ENCODE data around the gene MACROD2. TPM values are rescaled to one million over a fixed set of nuclear protein-coding genes. Genes with fewer than 3 reads are reported as not detected.

Gene MACROD2
- total RNA-seq, 2 experiments from 2014 or later, result not detected

DNA sequence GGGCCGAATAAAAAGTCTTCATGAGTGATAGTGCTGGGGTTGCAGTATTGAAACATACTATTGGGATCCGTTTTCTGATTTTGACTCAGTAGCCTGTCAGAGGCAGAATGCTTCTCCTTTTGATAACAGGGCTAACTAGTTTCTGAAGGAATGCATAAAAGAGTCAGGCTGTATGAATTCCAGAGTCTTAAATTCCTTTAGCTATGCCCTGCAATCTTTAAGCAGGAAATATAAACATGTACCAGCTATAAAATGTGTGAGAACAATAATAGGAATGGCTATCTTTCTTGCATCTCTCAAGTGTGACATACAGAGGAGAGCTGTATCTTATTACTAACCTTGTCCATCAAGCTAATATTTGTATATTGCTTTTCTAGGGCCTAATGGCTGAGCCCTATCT, 1660.8 kb downstream of the MACROD2 start:
- Mint-ChIP-seq H3K27ac (no peak overlapping the region), H3K4me3 (no peak overlapping the region), H3K27me3 (no peaks in the 10 kb centered on the region), H3K36me3 (no peaks in the 10 kb centered on the region), H3K9me3 (no peaks in the 10 kb centered on the region), H3K4me1 (ENCODE audit: low read depth) (no peaks in the 10 kb centered on the region)
- DNase-seq, result no peak
- ChIA-PET POLR2A (no interaction called here), CTCF (interaction anchor here (0.6 kb wide), 1 partner anchor 33 kb away, joined by 3 read pairs; no protein-coding TSS in a partner anchor)
- intact Hi-C loops (cut with micrococcal nuclease), result no loop called here

- H3K27ac Mint-ChIP-seq, result no peak overlapping the region
- H3K9me3 Mint-ChIP-seq, result no peaks in the 10 kb centered on the region
- no peaks in the 10 kb centered on the region for H3K36me3 Mint-ChIP-seq
- ChIA-PET POLR2A (no interaction called here), CTCF (no interaction called here)
- no peaks in the 10 kb centered on the region for H3K4me1 Mint-ChIP-seq (ENCODE audit: low read depth)
- no peaks in the 10 kb centered on the region for H3K27me3 Mint-ChIP-seq
- intact Hi-C loops (cut with micrococcal nuclease), result no loop called here
- no peak overlapping the region for H3K4me3 Mint-ChIP-seq
- no peak for DNase-seq
Observed at GRCh38 chr20:15658295-15658694, 1663.0 kb downstream of the MACROD2 start.

- intact Hi-C loops (cut with micrococcal nuclease), result no loop called here
- ChIA-PET CTCF (no interaction called here), POLR2A (no interaction called here)
- no peaks in the 10 kb centered on the region for H3K4me1 Mint-ChIP-seq (ENCODE audit: low read depth)
- no peak overlapping the region for H3K27ac Mint-ChIP-seq
- no peaks in the 10 kb centered on the region for H3K9me3 Mint-ChIP-seq
- no peak overlapping the region for H3K4me3 Mint-ChIP-seq
- no peak for DNase-seq
- H3K36me3 Mint-ChIP-seq, result no peaks in the 10 kb centered on the region
- no peaks in the 10 kb centered on the region for H3K27me3 Mint-ChIP-seq
Observed at GRCh38 chr20:15673206-15673605, 1677.9 kb downstream of the MACROD2 start.

GRCh38 chr20:15674253-15675060, 1679.1 kb downstream of the MACROD2 start:
- Mint-ChIP-seq H3K4me1 (ENCODE audit: low read depth) (no peaks in the 10 kb centered on the region), H3K36me3 (no peaks in the 10 kb centered on the region)
- CTCF ChIA-PET, result no interaction called here

GRCh38 chr20:15675061-15675514, 1679.8 kb downstream of the MACROD2 start:
- Mint-ChIP-seq H3K27me3 (no peaks in the 10 kb centered on the region), H3K36me3 (no peaks in the 10 kb centered on the region), H3K4me3 (no peak overlapping the region), H3K9me3 (no peaks in the 10 kb centered on the region), H3K27ac (no peak overlapping the region), H3K4me1 (ENCODE audit: low read depth) (no peaks in the 10 kb centered on the region)
- intact Hi-C loops (cut with micrococcal nuclease), result no loop called here
- ChIA-PET CTCF (no interaction called here), POLR2A (no interaction called here)
- DNase-seq, result no peak

More at GRCh38 chr20:15674253-15675060, 1679.1 kb downstream of the MACROD2 start:
- POLR2A ChIA-PET, result no interaction called here
- DNase-seq, result no peak
- Mint-ChIP-seq H3K27ac (no peak overlapping the region), H3K27me3 (no peaks in the 10 kb centered on the region), H3K4me3 (no peak overlapping the region), H3K9me3 (no peaks in the 10 kb centered on the region)
- intact Hi-C loops (cut with micrococcal nuclease), result no loop called here

GRCh38 chr20:15675813-15676484, 1680.6 kb downstream of the MACROD2 start:
- ChIA-PET CTCF (no interaction called here), POLR2A (no interaction called here)
- intact Hi-C loops (cut with micrococcal nuclease), result no loop called here
- Mint-ChIP-seq H3K27me3 (no peaks in the 10 kb centered on the region), H3K4me3 (no peak overlapping the region), H3K9me3 (no peaks in the 10 kb centered on the region), H3K36me3 (no peaks in the 10 kb centered on the region), H3K4me1 (ENCODE audit: low read depth) (no peaks in the 10 kb centered on the region), H3K27ac (no peak overlapping the region)
- no peak for DNase-seq

DNA sequence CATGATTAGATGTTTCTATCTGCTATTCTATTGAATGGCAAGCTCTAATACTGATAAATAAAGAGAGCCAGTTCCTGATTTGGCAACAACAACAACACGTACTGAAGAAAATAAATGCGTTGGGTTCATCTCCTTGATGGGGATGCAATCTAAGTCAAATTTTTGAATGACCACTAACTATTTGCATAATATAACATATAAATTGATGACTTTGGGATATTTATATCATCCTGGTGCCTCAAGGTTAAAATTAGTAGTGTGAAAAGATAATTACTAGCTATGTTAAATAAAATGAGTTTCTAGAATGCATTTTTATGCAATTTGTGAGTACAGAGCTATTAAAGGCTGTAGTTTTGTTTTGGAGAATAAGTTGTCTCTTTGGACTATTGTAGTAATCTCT, 1681.5 kb downstream of the MACROD2 start:
- H3K4me3 Mint-ChIP-seq, result no peak overlapping the region
- CTCF ChIA-PET, result no interaction called here
- H3K4me1 Mint-ChIP-seq (ENCODE audit: low read depth), result no peaks in the 10 kb centered on the region

GRCh38 chr20:15682690-15683089, 1687.4 kb downstream of the MACROD2 start:
- ChIA-PET POLR2A (no interaction called here), CTCF (no interaction called here)
- no peak overlapping the region for H3K4me3 Mint-ChIP-seq
- intact Hi-C loops (cut with micrococcal nuclease), result no loop called here
- no peaks in the 10 kb centered on the region for H3K4me1 Mint-ChIP-seq (ENCODE audit: low read depth)
- no peaks in the 10 kb centered on the region for H3K9me3 Mint-ChIP-seq
- no peak overlapping the region for H3K27ac Mint-ChIP-seq
- no peak for DNase-seq
- no peaks in the 10 kb centered on the region for H3K36me3 Mint-ChIP-seq
- no peaks in the 10 kb centered on the region for H3K27me3 Mint-ChIP-seq

More for the DNA sequence above, 1681.5 kb downstream of the MACROD2 start:
- Mint-ChIP-seq H3K9me3 (no peaks in the 10 kb centered on the region), H3K27me3 (no peaks in the 10 kb centered on the region), H3K27ac (no peak overlapping the region), H3K36me3 (no peaks in the 10 kb centered on the region)
- POLR2A ChIA-PET, result no interaction called here
- no peak for DNase-seq
- intact Hi-C loops (cut with micrococcal nuclease), result no loop called here

- no peaks in the 10 kb centered on the region for H3K36me3 Mint-ChIP-seq
- no peak overlapping the region for H3K27ac Mint-ChIP-seq
- POLR2A ChIA-PET, result no interaction called here
- no peaks in the 10 kb centered on the region for H3K4me1 Mint-ChIP-seq (ENCODE audit: low read depth)
- no peak overlapping the region for H3K4me3 Mint-ChIP-seq
- CTCF ChIA-PET, result no interaction called here
- intact Hi-C loops (cut with micrococcal nuclease), result no loop called here
- DNase-seq, result no peak
- H3K9me3 Mint-ChIP-seq, result peaks cover 16% of the 10 kb centered on the region
- H3K27me3 Mint-ChIP-seq, result no peaks in the 10 kb centered on the region
Observed at GRCh38 chr20:15692570-15692969, 1697.3 kb downstream of the MACROD2 start.

DNA sequence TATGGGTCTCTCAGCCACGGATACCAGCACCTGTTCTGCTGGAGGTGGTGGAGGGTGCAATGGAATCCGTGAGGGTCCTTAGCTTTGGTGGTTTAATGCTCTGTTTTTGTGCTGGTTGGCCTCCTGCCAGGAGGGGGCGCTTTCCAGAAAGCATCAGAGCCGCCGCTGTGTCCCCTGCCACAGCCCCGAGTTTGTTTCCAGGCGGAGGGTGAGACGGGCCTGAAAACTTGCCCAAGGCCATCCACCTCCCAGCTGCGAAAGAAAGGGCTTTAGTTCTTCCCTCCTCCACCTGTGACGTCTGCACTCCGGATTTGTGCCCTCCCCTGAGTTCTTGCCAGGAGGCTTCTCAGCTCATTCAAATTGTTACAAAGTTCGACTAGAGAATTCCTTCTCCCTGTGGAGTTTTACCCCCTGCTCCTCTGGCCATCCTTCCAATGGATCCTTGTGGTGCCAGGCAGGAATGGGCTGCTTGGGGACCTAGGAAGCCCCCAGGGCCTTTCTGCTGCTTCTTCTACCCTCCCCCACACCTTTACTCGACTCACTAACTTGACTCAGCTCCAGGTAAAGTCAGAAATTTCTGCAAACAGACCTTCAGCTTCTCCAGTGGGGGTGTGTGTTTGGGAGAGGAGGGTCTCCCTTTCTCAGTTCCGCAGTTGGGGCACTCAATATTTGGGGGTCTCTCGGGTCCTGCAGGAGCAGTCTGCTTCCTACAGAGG, 1704.3 kb downstream of the MACROD2 start:
- CTCF ChIA-PET, result interaction anchor here (1.8 kb wide), 1 partner anchor 10 kb away, joined by 6 read pairs; no protein-coding TSS in a partner anchor
- no peaks in the 10 kb centered on the region for H3K36me3 Mint-ChIP-seq
- no peak overlapping the region for H3K4me3 Mint-ChIP-seq
- H3K27ac Mint-ChIP-seq, result no peak overlapping the region
- no peaks in the 10 kb centered on the region for H3K27me3 Mint-ChIP-seq
- DNase-seq, result no peak
- POLR2A ChIA-PET, result no interaction called here
- H3K4me1 Mint-ChIP-seq (ENCODE audit: low read depth), result no peaks in the 10 kb centered on the region
- H3K9me3 Mint-ChIP-seq, result no peaks in the 10 kb centered on the region
- intact Hi-C loops (cut with micrococcal nuclease), result no loop called here

DNA sequence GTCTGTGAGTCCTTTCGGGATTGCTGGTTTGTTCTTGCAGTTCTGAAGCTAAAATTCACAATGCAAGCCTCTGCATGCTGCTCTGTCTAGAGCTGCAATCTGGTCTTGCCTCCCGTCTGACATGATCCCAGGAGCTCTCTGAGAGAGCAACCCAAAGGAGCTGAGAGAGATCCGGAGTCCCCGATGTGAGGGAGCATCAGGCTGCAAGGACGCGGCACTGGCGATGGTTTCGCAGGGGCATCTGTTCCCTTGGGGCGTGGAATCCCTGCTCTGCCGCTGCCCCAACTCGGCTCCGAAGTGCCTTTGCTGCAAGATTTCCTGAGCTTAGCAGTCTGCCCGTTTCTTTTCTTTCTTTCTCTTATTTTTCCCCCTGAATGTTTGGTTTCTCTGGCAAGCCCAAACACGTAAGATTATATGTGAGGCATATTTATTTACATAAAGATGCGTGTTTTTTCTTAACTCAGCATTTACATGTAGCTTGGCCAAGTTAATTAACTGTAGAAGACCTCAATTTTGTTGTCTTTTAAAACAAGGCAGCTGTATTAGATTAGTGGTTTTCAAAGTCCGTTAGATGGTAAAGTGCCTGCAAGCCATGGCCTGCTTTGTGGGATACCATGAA, 1704.9 kb downstream of the MACROD2 start:
- H3K36me3 Mint-ChIP-seq, result no peaks in the 10 kb centered on the region

DNA sequence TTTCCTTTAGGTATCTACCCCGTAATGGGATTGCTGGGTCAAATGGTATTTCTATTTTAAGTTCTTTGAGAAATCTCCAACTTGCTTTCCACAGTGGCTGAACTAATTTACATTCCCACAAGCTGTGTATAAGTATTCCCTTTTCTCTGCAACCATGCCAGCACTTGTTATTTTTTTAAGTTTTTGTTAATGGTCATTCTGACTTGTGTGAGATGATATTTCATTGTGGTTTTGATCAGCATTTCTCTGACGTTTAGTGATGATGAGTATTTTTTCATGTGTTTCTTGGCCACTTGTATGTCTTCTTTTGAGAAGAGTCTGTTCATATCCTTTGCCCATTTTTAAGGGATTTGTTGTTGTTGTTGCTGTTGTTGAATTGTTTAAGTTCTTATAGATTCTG, 1706.8 kb downstream of the MACROD2 start:
- CTCF ChIA-PET, result no interaction called here
- no peaks in the 10 kb centered on the region for H3K36me3 Mint-ChIP-seq
- H3K4me3 Mint-ChIP-seq, result no peak overlapping the region
- H3K27ac Mint-ChIP-seq, result no peak overlapping the region
- H3K27me3 Mint-ChIP-seq, result no peaks in the 10 kb centered on the region
- no peaks in the 10 kb centered on the region for H3K4me1 Mint-ChIP-seq (ENCODE audit: low read depth)
- no peaks in the 10 kb centered on the region for H3K9me3 Mint-ChIP-seq
- POLR2A ChIA-PET, result no interaction called here
- no peak for DNase-seq
- intact Hi-C loops (cut with micrococcal nuclease), result no loop called here

More for the DNA sequence above, 1704.9 kb downstream of the MACROD2 start:
- H3K4me1 Mint-ChIP-seq (ENCODE audit: low read depth), result no peaks in the 10 kb centered on the region
- H3K27me3 Mint-ChIP-seq, result no peaks in the 10 kb centered on the region
- H3K27ac Mint-ChIP-seq, result no peak overlapping the region
- no peaks in the 10 kb centered on the region for H3K9me3 Mint-ChIP-seq
- H3K4me3 Mint-ChIP-seq, result no peak overlapping the region
- intact Hi-C loops (cut with micrococcal nuclease), result no loop called here
- CTCF ChIA-PET, result interaction anchor here (1.8 kb wide), 1 partner anchor 9 kb away, joined by 6 read pairs; no protein-coding TSS in a partner anchor
- DNase-seq, result no peak
- POLR2A ChIA-PET, result no interaction called here
